IPS-15b (cell line): Measurements from ENCODE around the gene DLD.
"Not testable (repeated sequence)": the region's sequence is repeated elsewhere in the genome, so short reads cannot be mapped to it uniquely, and the experiment has no call there.

Experiments
- H3K27me3 ChIP-seq: one replicate; pipeline ENCODE4 v1.6.1; 2013; ENCODE audit warnings: low read length; ENCODE audit not compliant: control insufficient read depth, insufficient read depth
- H3K36me3 ChIP-seq: one replicate; pipeline ENCODE4 v1.6.1; 2013; ENCODE audit warnings: low read length; ENCODE audit not compliant: control insufficient read depth, insufficient read depth
- H3K4me1 ChIP-seq: one replicate; pipeline ENCODE4 v1.6.1; 2013; ENCODE audit warnings: mild to moderate bottlenecking, low read length; ENCODE audit not compliant: control insufficient read depth, insufficient read depth
- H3K4me3 ChIP-seq: one replicate; pipeline ENCODE4 v1.5.1; 2013; ENCODE audit warnings: low read depth, low read length
- H3K9ac ChIP-seq: one replicate; pipeline ENCODE4 v1.6.1; 2013; ENCODE audit warnings: low read depth, mild to moderate bottlenecking, low read length
- H3K9me3 ChIP-seq: one replicate; pipeline ENCODE4 v1.6.1; 2013; ENCODE audit warnings: mild to moderate bottlenecking, low read length; ENCODE audit not compliant: control insufficient read depth, insufficient read depth

Gene DLD

DNA sequence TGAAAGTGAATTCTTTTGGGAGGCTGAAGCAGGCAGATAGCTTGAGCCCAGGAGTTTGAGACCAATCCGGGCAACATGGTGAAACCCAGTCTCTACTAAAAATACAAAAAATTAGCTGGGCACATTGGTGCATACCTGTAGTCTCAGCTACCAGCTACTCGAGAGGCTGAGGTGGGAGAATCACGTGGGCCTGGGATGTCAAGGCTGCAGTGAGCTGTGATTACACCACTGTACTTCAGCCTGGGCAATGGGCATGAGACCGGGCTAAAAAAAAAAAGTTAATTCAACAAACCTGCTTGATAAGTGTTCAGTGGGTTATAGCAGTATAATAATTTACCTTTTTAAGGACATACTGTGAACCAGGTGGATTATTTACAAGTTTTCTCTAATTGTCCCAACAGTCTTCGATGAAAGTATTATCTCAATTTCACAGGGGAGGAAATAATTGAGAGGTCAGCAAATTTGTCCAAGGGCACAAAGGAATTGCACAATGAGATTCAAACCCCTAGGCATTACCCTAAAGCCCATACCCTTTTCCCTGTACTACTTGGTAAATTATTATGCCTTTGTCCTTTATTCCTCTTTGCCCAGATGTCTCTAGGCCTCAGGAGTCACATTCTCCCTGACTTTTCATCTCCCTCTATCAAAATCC is 13.1 kb upstream of the DLD start:
- Histone ChIP-seq H3K9ac (no peak overlapping the region), H3K27me3 (no peaks in the 10 kb centered on the region)

DNA sequence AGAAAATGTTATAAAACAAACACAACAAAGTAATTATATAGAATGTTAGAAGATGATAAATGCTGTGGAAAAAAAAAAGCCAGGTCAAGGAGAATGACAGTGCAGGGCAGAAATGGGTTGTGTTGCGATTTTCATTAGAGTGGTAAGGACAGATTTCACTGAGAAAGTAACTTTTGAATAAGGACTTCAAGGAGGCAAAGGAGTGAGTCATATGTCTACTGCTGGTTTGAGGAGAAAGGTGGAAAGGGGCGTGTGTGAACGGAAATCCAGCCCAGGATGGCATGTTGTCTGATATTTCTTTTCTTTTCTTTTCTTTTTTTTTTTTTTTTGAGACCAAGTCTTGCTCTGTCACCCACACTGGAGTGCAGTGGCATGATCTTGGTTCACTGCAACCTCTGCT is 12.3 kb upstream of the DLD start:
- no peaks in the 10 kb centered on the region for H3K36me3 ChIP-seq
- H3K9me3 ChIP-seq = no peaks in the 10 kb centered on the region
- no peak overlapping the region for H3K4me3 ChIP-seq
- H3K27me3 ChIP-seq = no peaks in the 10 kb centered on the region
- H3K4me1 ChIP-seq = no peaks in the 10 kb centered on the region
- H3K9ac ChIP-seq = no peak overlapping the region

More for the DNA sequence above, 13.1 kb upstream of the DLD start:
- no peaks in the 10 kb centered on the region for H3K4me1 ChIP-seq
- H3K36me3 ChIP-seq = no peaks in the 10 kb centered on the region
- H3K9me3 ChIP-seq = no peaks in the 10 kb centered on the region
- H3K4me3 ChIP-seq = no peak overlapping the region

DNA sequence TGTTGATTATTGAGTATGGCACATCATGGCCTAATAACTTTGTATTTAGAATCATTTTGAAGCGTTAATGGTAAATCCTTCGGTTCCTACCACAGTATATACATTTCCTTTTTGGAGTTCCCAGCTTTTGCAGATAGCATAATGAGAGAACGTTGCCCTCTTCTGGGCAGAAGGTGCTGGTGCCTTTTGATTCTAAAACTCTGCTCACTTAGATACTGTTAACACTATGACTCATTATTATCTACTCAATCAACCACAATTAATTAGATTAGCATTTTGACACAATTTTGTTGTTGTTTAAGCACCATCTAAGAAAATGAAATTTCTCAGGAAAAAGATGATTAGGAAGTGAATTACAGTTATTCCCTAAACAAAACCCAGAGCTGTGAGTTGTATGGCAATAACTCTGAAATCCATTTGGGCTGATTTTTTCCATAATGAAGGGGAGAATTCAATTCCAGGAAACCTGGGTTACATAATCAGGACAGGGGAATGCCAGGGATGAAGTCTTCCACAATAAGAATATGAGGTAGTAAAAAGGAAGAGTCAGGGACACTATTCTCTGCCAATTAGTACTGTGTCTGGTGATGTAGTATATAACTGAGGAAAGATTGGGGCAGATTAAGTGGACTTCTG is 11.5 kb upstream of the DLD start:
- no peaks in the 10 kb centered on the region for H3K9me3 ChIP-seq
- H3K4me3 ChIP-seq = no peak overlapping the region
- H3K4me1 ChIP-seq = no peaks in the 10 kb centered on the region
- H3K36me3 ChIP-seq = no peaks in the 10 kb centered on the region
- no peak overlapping the region for H3K9ac ChIP-seq
- no peaks in the 10 kb centered on the region for H3K27me3 ChIP-seq

DNA sequence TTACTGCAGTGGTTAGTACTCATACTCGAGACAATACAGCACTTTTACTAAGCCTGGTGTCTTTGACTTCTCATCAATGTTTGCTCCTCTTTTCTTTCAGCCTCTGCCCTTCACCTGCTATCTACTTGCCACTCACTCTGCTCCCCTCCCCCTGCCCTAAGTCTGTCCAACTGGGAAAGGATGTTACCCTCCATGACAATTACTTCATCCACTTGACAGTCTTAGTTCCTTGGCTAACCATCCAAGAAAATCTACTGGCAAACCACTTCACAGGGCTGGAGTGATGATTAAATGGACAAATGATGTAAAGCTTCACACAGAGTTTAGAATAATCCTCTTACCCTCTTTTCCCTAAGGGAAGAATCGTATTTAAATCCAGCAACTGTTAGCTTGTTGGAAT is 8.2 kb upstream of the DLD start:
- H3K36me3 ChIP-seq = no peaks in the 10 kb centered on the region
- no peaks in the 10 kb centered on the region for H3K9me3 ChIP-seq
- H3K4me1 ChIP-seq = no peaks in the 10 kb centered on the region
- H3K4me3 ChIP-seq = no peak overlapping the region
- H3K27me3 ChIP-seq = no peaks in the 10 kb centered on the region
- H3K9ac ChIP-seq = no peak overlapping the region

DNA sequence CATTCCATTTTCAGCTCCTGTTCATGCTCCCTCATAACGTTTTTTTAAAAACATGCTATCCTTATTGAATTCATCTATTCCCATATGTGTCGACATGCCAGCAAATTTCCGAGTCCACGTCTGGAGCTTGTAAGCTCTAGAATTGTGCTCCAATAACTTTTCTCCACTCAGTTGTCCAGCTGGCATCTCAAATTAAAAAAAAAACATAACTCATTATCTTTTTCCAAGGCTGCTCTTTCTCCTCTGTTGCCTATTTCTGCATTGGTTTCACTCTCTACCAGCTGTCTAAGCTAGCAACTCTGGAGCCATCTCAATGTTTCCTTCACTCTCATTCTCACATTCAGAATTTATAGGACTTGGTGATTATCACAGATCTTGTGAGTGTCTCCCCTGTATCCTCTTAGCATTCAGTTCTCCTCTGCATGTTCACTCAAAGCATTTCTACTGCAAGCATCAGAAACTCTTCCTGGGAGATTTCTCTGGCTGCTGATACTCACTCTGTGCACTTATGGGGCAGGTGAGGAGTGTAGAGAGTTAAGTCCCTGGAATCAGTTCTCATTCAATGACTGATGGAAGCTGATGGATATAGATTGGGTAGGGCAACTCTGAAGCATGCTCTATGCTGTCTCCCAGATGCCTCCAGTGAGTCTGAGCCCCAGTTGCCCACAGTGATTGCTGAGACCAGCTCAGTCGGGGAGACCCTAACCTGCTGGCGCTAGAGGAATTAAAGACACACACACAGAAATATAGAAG is 6.7 kb upstream of the DLD start:
- no peak overlapping the region for H3K9ac ChIP-seq
- no peaks in the 10 kb centered on the region for H3K36me3 ChIP-seq
- H3K4me3 ChIP-seq = no peak overlapping the region
- no peaks in the 10 kb centered on the region for H3K4me1 ChIP-seq
- no peaks in the 10 kb centered on the region for H3K27me3 ChIP-seq
- no peaks in the 10 kb centered on the region for H3K9me3 ChIP-seq

DNA sequence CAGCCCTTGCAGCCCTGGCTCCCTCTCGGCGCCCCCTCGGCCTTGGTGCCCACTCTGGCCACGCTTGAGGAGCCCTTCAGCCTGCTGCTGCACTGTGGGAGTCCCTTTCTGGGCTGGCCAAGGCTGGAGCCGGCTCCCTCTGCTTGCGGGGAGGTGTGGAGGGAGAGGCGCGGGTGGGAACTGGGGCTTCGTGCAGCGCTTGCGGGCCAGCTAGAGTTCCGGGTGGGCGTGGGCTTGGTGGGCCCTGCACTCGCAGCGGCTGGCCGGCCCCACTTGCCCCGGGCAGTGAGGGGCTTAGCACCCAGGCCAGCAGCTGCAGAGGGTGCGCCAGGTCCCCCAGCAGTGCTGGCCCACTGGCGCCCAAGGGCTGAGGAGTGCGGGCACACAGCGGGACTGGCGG is 3.2 kb upstream of the DLD start:
- H3K4me3 ChIP-seq, H3K36me3 ChIP-seq, H3K4me1 ChIP-seq, H3K27me3 ChIP-seq, H3K9ac ChIP-seq, H3K9me3 ChIP-seq: not testable (repeated sequence)

DNA sequence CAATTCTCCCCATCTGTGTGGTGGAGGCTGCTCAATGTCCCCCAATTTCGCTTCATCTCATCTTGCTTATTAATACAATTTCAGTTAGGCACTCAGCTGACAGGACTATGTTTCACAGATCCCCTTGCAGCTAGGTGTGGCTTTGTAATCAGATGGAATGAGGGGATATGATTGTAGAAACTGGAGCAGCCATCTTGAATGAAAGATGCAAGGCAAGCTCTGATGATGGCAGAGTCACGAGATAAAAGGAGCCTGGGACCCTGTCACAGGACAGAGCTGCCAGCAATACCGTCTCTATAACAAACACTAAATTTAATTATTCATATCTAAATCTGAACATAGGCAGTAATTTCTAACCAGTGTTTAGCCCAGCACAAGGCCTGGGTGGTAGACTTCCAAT is 991 bp upstream of the DLD start:
- Histone ChIP-seq H3K9ac (no peak overlapping the region), H3K4me3 (no peak overlapping the region)

DNA sequence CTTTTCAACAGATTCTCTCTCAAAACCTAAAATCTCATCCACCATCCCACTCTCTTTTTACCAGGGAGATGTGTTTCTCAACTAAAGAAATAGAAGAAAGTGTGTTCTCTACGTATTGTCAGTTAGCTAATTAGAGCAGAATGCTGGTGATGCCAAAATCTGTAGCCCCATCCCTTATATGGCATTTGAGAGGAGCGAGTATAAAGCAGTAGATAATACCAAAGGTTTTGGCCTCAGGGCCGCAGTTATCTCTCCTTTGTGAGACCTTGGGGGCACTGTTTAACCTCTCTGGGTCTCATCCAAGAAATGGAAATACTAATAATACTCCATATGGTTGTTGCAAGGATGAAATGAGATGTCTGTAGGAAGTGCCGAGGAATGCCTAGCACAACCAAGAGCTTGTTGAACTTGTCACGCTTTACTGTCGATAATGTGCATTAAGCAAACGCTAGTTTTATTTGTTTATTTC is 456 bp upstream of the DLD start:
- H3K9ac ChIP-seq = no peak overlapping the region
- peak overlapping the region; percentile 95 for H3K4me3 ChIP-seq
- no peaks in the 10 kb centered on the region for H3K9me3 ChIP-seq
- no peaks in the 10 kb centered on the region for H3K36me3 ChIP-seq
- no peaks in the 10 kb centered on the region for H3K4me1 ChIP-seq
- no peaks in the 10 kb centered on the region for H3K27me3 ChIP-seq

More for the DNA sequence above, 991 bp upstream of the DLD start:
- Histone ChIP-seq H3K36me3 (no peaks in the 10 kb centered on the region), H3K9me3 (no peaks in the 10 kb centered on the region), H3K4me1 (no peaks in the 10 kb centered on the region), H3K27me3 (no peaks in the 10 kb centered on the region)

DNA sequence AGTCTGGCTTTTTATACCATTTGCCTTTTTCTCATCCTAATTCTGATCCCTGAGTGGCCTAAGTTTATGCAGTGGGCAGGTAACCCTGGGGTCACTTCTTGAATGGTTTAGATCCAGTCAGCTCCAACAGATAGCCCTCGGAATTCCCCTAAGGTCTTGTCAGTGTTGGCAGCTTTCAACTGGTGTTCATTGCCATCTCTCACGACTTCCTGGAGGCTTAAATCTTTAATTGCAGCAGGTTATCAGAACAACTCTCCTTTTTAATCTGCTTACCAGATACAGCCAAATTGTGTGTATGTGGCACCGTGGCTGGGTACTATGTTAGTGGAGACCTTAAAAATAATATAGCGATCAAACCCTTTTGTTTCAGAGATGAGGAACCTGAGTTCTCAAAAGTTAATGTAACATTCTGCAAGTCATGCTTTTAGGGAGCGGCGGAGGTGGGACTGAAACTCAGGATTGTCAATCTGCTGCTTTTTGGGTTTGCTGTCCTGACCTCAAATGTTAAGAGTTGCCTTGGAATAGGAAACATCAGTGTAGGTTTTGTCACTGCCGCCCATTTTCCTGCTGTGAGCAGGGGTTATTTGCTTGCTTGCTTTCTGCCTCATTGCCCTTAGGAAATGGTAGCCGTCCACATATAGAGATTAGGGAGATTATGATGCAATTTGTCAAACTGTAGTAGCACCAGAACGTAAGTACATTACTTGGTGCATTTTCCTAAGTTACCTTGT is 818 bp downstream of the DLD start:
- no peaks in the 10 kb centered on the region for H3K27me3 ChIP-seq
- H3K4me1 ChIP-seq = no peaks in the 10 kb centered on the region
- H3K9me3 ChIP-seq = no peaks in the 10 kb centered on the region
- peak overlapping the region; percentile 95 for H3K4me3 ChIP-seq
- H3K36me3 ChIP-seq = peaks cover 5% of the 10 kb centered on the region
- peak overlapping the region; percentile 88 for H3K9ac ChIP-seq

DNA sequence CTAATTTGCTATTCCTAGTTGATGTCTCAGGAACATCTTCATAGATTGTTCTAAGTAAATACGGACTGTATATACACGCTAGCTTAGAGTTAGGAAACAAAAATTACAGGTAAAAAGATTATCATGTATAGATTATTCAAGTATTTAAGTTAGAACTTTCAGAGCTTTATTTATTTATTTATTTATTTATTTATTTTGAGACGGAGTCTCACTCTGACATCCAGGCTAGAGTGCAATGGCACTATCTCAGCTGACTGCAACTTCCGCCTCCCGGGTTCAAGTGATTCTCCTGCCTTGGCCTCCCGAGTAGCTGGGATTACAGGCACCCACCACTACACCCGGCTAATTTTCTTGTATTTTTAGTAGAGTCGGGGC is 1.4 kb downstream of the DLD start:
- H3K4me1 ChIP-seq, H3K9me3 ChIP-seq, H3K27me3 ChIP-seq, H3K36me3 ChIP-seq, H3K9ac ChIP-seq: not testable (repeated sequence)
- H3K4me3 ChIP-seq = peak overlapping the region; percentile 95

DNA sequence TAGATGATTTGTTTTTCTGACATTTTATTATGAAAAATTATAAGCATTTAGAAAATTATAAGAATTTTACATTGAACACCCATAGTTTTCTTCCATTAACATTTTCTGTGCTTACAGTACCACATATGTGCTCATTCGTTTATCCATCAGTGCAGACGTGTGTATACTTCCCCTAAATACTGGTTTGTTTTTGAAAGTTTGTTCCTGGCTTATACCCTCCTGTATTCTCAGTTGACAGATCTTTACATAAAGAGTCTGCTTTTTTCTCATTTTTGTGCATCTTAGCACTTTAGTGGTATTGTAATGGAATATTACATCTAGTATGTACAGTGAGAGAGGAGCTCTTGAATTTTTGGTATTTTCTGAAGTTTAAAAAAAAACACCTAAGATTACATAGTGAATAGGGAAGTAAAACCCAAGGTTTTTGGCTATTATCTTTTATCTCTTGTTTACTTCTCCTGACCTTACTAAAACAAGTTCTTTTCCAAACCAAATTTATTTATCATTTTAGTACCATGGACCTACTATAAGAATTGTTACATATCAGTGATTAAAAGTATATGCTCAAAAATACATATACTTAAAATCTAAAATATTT is 8.1 kb downstream of the DLD start:
- H3K36me3 ChIP-seq = peaks cover 5% of the 10 kb centered on the region
- H3K9ac ChIP-seq = no peak overlapping the region
- H3K4me1 ChIP-seq = no peaks in the 10 kb centered on the region
- no peaks in the 10 kb centered on the region for H3K27me3 ChIP-seq
- H3K4me3 ChIP-seq = no peak overlapping the region
- no peaks in the 10 kb centered on the region for H3K9me3 ChIP-seq
